A549 treated with Mapracorat at 1 μM for 4 hours (cell line): ENCODE measurements around the gene PNPLA8. TPM values are rescaled to one million over a fixed set of nuclear protein-coding genes. Genes with fewer than 3 reads are reported as not detected.

Experiments used
- total RNA-seq: library from RNA; stranded (reverse); fragments of 200-300 nt; extraction: Qiagen RNA extraction; gene quantifications from 5 replicates; pipeline ENCODE4 v1.2.3, GENCODE V29; 2022

Gene PNPLA8
- total RNA-seq: 13.0 to 18.7 TPM (median 16.8 TPM) in 5 replicates

GRCh38 chr7:108525985-108526767 lies at the start of gene PNPLA8:
Gene PNPLA8 (minus strand): TSS chr7:108526135. CDS start chr7:108515491, 10,644 bp downstream.

DNA sequence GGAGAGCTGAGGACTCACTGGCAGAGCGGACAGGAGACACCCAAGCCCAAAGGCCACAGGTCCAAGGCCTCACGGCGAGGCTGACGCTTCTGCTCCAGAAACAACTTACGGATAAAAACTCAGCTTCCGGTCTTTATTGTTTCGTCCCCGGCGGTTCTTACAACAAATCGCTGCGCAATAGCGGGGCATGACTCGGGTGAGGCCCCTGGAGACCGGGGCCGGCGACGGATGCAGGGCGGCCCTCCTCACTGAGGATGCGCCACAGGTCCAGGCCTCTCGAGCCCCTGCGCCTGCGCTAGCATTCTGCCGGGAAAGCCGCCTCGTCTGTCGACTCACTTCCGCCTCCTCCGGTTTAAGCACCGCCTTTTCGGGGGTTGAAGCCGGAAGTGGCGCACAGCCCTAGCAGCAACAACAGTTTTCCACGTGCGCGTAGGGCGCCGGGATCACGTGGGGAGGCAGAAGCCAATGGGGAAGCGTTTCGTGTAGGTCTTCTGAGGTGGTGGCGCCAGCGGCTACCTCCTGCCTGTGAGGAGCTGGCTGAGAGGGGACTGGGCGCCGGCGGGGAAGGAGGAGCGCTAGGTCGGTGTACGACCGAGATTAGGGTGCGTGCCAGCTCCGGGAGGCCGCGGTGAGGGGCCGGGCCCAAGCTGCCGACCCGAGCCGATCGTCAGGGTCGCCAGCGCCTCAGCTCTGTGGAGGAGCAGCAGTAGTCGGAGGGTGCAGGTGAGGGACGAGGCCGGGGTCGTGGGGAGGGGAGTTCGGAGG lies 43.6 kb upstream of the PNPLA8 start, which contains the start of the genes DNAJB9 and THAP5:
Gene DNAJB9 (plus strand): TSS at position 494 of the 765 bp plus-strand sequence. CDS start 1,853 bp downstream, outside the sequence.
Gene THAP5 (minus strand): TSS at position 326 of the 765 bp plus-strand sequence. CDS start 137 bp downstream, at position 189.

GRCh38 chr7:108455998-108456677 lies 69.8 kb downstream of the PNPLA8 start, which contains the start of gene NRCAM:
Gene NRCAM (minus strand): TSS chr7:108456436. CDS start chr7:108240064, 216,372 bp downstream.

Other genes starting within 250 kb of the PNPLA8 start
- 77.0 to 105 TPM (median 98.6 TPM) in 5 replicates for gene NRCAM, start 69.7 kb downstream of the PNPLA8 start, total RNA-seq
- 11.0 to 15.8 TPM (median 14.0 TPM) in 5 replicates for gene THAP5, start 43.6 kb upstream of the PNPLA8 start, total RNA-seq
- 8.2 to 10.8 TPM (median 8.7 TPM) in 5 replicates for gene DNAJB9, start 43.7 kb upstream of the PNPLA8 start, total RNA-seq